ENCODE data around the gene GRIK3.

GRIK3 gene

GRCh38 chr1:36968730-36969129 lies 65.6 kb downstream of the GRIK3 start:
- ATAC-seq (ENCODE audit: low read depth) (no peak), DNase-seq (ENCODE audit: low spot score in 2 of 2) (no peak)
- Mint-ChIP-seq H3K27me3 (peaks cover 4% of the 10 kb centered on the region), H3K36me3 (no peaks in the 10 kb centered on the region), H3K27ac (no peak overlapping the region), H3K4me1 (no peaks in the 10 kb centered on the region), H3K4me3 (no peak overlapping the region), H3K9me3 (no peaks in the 10 kb centered on the region)

- Mint-ChIP-seq H3K9me3 (no peaks in the 10 kb centered on the region), H3K27me3 (peaks cover 10% of the 10 kb centered on the region), H3K27ac (no peak overlapping the region), H3K4me1 (no peaks in the 10 kb centered on the region), H3K36me3 (no peaks in the 10 kb centered on the region), H3K4me3 (no peak overlapping the region)
- DNase-seq (ENCODE audit: low spot score in 2 of 2) (no peak), ATAC-seq (ENCODE audit: low read depth) (no peak)
Measured at GRCh38 chr1:36966242-36966641, 68.1 kb downstream of the GRIK3 start.

- H3K9me3 Mint-ChIP-seq, result no peaks in the 10 kb centered on the region
- ATAC-seq (ENCODE audit: low read depth) (no peak), DNase-seq (ENCODE audit: low spot score in 2 of 2) (no peak)
- H3K36me3 Mint-ChIP-seq, result no peaks in the 10 kb centered on the region
- H3K27me3 Mint-ChIP-seq, result peaks cover 13% of the 10 kb centered on the region
- no peak overlapping the region for H3K4me3 Mint-ChIP-seq
- H3K27ac Mint-ChIP-seq, result no peak overlapping the region
- no peaks in the 10 kb centered on the region for H3K4me1 Mint-ChIP-seq
Measured at GRCh38 chr1:36965275-36966159, 68.8 kb downstream of the GRIK3 start.

DNA sequence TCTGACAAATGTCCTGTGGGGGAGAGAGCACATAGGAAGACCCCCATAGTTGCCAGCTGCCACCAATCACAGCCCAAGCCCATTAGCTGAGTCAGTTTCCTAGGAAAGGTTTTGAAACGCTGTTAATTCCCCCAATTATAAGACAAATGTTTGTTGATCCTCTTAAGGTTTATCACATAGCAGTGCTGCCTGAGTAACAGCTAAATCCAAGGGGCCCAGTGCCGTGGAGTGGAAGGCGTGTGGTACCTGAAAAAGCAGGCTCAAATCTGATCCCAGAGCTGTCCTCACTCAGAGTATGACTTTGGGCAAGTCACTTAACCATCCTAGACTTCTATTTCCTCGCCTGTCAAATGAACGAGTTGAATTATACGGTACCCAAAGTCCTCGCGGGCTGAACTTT lies 69.5 kb downstream of the GRIK3 start:
- Mint-ChIP-seq H3K4me3 (no peak overlapping the region), H3K27ac (no peak overlapping the region), H3K27me3 (peaks cover 13% of the 10 kb centered on the region), H3K36me3 (no peaks in the 10 kb centered on the region), H3K9me3 (no peaks in the 10 kb centered on the region), H3K4me1 (no peaks in the 10 kb centered on the region)
- DNase-seq (ENCODE audit: low spot score in 2 of 2) (no peak), ATAC-seq (ENCODE audit: low read depth) (no peak)

DNA sequence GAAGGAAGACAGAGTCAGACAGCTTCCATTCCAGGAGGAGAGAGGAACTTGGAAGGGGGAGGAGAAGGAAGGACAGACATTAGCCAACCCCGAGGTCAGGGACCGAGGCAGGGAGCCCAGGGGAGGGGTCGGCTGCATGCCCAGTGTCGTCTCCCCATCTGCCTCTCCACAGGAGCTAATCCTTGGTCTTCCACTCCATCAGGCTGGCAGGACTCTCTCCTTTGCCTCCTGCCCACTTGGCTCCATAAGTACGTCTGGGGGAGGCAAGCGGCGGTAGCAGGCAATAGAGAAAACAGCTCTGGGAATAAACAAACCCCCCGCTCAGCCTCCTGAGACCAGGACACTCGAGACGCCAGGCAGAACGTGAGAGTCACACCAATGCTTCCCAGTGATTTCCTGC lies 71.3 kb downstream of the GRIK3 start:
- Mint-ChIP-seq H3K36me3 (no peaks in the 10 kb centered on the region), H3K4me1 (no peaks in the 10 kb centered on the region), H3K4me3 (no peak overlapping the region), H3K27ac (no peak overlapping the region), H3K9me3 (no peaks in the 10 kb centered on the region), H3K27me3 (peaks cover 14% of the 10 kb centered on the region)
- ATAC-seq (ENCODE audit: low read depth) (no peak), DNase-seq (ENCODE audit: low spot score in 2 of 2) (no peak)

- Mint-ChIP-seq H3K27ac (no peak overlapping the region), H3K9me3 (no peaks in the 10 kb centered on the region), H3K4me3 (no peak overlapping the region), H3K27me3 (peaks cover 11% of the 10 kb centered on the region), H3K4me1 (no peaks in the 10 kb centered on the region), H3K36me3 (no peaks in the 10 kb centered on the region)
- ATAC-seq (ENCODE audit: low read depth), result no peak
- no peak for DNase-seq (ENCODE audit: low spot score in 2 of 2)
Measured at GRCh38 chr1:36961062-36961615, 73.2 kb downstream of the GRIK3 start.

GRCh38 chr1:36956570-36956969 lies 77.7 kb downstream of the GRIK3 start:
- peaks cover 2% of the 10 kb centered on the region for H3K4me1 Mint-ChIP-seq

GRCh38 chr1:36955016-36955415 lies 79.3 kb downstream of the GRIK3 start:
- Mint-ChIP-seq H3K9me3 (no peaks in the 10 kb centered on the region), H3K4me1 (peaks cover 2% of the 10 kb centered on the region), H3K27me3 (peaks cover 11% of the 10 kb centered on the region), H3K4me3 (no peak overlapping the region), H3K27ac (no peak overlapping the region), H3K36me3 (no peaks in the 10 kb centered on the region)
- no peak for DNase-seq (ENCODE audit: low spot score in 2 of 2)
- ATAC-seq (ENCODE audit: low read depth), result no peak

More at GRCh38 chr1:36956570-36956969, 77.7 kb downstream of the GRIK3 start:
- H3K27ac Mint-ChIP-seq, result no peak overlapping the region
- no peaks in the 10 kb centered on the region for H3K36me3 Mint-ChIP-seq
- no peak for DNase-seq (ENCODE audit: low spot score in 2 of 2)
- H3K27me3 Mint-ChIP-seq, result peaks cover 12% of the 10 kb centered on the region
- ATAC-seq (ENCODE audit: low read depth), result no peak
- no peak overlapping the region for H3K4me3 Mint-ChIP-seq
- H3K9me3 Mint-ChIP-seq, result no peaks in the 10 kb centered on the region

DNA sequence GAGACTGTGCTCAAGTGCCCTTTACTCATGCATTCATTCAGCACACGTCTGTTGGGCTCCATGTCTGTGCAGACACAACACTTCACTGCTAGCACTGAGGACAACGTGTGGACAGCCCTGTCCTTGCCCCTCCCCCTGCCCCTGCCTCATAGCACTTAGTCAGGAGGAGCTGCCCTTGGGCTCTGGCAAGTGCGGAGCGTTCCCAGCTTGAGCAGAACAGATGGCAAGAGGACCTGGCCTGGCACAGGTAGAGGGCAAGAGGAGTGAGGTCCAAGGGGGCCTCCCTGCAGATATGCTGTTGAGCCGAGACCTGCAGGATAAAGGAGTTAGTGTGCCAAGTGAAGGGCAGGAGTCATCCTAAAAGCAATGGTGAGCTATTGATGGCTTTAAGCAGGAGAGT lies 81.3 kb downstream of the GRIK3 start:
- ATAC-seq (ENCODE audit: low read depth), result no peak
- Mint-ChIP-seq H3K27me3 (peaks cover 8% of the 10 kb centered on the region), H3K9me3 (no peaks in the 10 kb centered on the region), H3K27ac (no peak overlapping the region), H3K4me1 (peaks cover 2% of the 10 kb centered on the region), H3K4me3 (no peak overlapping the region), H3K36me3 (no peaks in the 10 kb centered on the region)
- no peak for DNase-seq (ENCODE audit: low spot score in 2 of 2)

- Mint-ChIP-seq H3K4me1 (peaks cover 2% of the 10 kb centered on the region), H3K4me3 (no peak overlapping the region), H3K9me3 (no peaks in the 10 kb centered on the region), H3K27ac (no peak overlapping the region), H3K36me3 (no peaks in the 10 kb centered on the region), H3K27me3 (peaks cover 13% of the 10 kb centered on the region)
- DNase-seq (ENCODE audit: low spot score in 2 of 2) (no peak), ATAC-seq (ENCODE audit: low read depth) (no peak)
Measured at GRCh38 chr1:36951761-36952160, 82.6 kb downstream of the GRIK3 start.

DNA sequence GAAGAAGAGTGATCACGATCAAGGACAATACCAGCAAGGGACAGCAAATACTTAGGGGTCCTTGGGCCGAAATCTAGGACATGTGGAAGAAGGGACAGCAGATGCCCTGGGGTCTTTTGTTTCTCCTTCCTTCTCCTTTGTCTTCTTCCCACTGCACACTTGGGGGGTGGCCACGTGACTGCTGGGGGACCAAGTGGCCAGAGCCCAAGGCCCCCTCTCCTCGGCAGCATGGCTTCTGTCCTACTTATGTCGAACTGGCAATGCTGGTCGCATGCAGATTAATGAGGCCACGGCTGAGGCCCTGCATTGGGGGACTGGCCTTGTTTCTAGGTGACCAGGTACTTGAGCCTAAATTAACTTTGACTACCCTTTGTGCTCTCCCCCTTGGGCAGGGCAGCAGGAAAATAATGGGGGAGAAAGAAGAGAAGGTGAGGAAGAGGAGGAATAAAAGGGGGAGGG lies 83.0 kb downstream of the GRIK3 start:
- no peaks in the 10 kb centered on the region for H3K9me3 Mint-ChIP-seq
- ATAC-seq (ENCODE audit: low read depth) (no peak), DNase-seq (ENCODE audit: low spot score in 2 of 2) (no peak)
- H3K27ac Mint-ChIP-seq, result no peak overlapping the region
- H3K4me3 Mint-ChIP-seq, result no peak overlapping the region
- peaks cover 2% of the 10 kb centered on the region for H3K4me1 Mint-ChIP-seq
- no peaks in the 10 kb centered on the region for H3K36me3 Mint-ChIP-seq
- H3K27me3 Mint-ChIP-seq, result peaks cover 13% of the 10 kb centered on the region

DNA sequence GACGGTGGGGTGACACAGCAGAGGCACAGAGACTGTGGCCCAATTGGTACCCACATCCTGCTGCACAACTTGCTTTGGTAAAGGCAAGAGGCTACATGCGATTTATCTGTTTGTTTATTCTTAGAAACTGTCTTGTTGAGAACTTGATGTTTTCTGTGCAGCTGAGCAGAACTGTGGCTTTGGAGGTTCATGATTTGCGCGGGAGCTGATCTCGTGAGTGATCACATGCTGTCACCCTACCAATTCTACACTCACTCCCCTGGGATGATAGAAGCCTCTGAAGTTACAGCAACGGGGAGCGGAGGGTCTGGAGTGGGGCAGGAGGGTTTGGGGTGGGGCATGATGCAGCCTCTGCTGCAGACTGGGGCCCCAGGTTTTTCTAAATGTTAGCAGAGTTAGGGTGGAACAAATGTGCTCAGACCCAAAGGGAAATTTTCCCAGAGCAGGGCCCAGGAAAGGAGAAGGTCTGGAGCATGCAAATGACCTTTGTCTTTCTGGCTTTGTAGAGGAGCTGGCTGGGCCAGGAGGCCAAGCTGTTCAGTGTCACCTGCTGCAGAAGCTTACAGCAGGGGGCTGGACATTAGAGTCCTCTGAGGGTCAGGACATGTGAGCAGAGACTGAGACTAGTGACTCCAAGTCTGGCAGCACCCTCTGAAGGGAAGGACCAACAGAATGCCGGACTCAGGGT lies 83.6 kb downstream of the GRIK3 start:
- no peaks in the 10 kb centered on the region for H3K9me3 Mint-ChIP-seq
- H3K4me3 Mint-ChIP-seq, result no peak overlapping the region
- no peaks in the 10 kb centered on the region for H3K36me3 Mint-ChIP-seq
- H3K27ac Mint-ChIP-seq, result no peak overlapping the region
- H3K27me3 Mint-ChIP-seq, result peaks cover 13% of the 10 kb centered on the region
- no peak for DNase-seq (ENCODE audit: low spot score in 2 of 2)
- ATAC-seq (ENCODE audit: low read depth), result peak; percentile 45
- peaks cover 2% of the 10 kb centered on the region for H3K4me1 Mint-ChIP-seq

- ATAC-seq (ENCODE audit: low read depth) (no peak), DNase-seq (ENCODE audit: low spot score in 2 of 2) (no peak)
- Mint-ChIP-seq H3K27ac (no peak overlapping the region), H3K36me3 (no peaks in the 10 kb centered on the region), H3K4me3 (no peak overlapping the region), H3K4me1 (peaks cover 2% of the 10 kb centered on the region), H3K9me3 (no peaks in the 10 kb centered on the region), H3K27me3 (peaks cover 15% of the 10 kb centered on the region)
Measured at GRCh38 chr1:36948606-36949005, 85.7 kb downstream of the GRIK3 start.

DNA sequence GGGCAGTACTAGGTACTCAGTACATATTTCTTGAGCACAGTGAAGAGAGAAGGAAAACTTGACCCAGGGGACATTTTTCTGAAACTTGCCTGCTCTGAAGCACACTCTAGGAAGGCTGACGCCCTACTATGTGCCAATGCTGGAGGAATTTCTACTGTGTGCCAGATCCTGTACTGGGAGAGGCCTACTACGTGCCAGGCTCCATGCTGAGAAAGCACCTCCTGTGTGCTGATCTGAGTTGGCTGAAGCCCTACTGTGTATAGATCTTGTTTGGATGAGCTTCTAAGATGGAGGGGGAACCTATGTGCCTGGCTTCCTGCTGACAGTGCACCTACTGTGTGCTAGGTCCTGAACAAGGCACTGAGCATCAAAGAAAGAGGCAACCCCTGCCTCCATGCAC lies 86.2 kb downstream of the GRIK3 start:
- Mint-ChIP-seq H3K36me3 (no peaks in the 10 kb centered on the region), H3K27ac (no peak overlapping the region), H3K9me3 (no peaks in the 10 kb centered on the region), H3K4me3 (no peak overlapping the region), H3K27me3 (peaks cover 12% of the 10 kb centered on the region), H3K4me1 (no peaks in the 10 kb centered on the region)
- ATAC-seq (ENCODE audit: low read depth), result no peak
- no peak for DNase-seq (ENCODE audit: low spot score in 2 of 2)
